ENCODE measurements around the gene NAA35.

GRCh38 chr9:86052556-86053468, 111.9 kb downstream of the NAA35 start:
- TF ChIP-seq EZH2 (IDR thresholded peaks at IDR 0.05; ENCODE audit: insufficient read depth, poor library complexity, severe bottlenecking) (no peak), EZH2phosphoT487 (IDR thresholded peaks at IDR 0.05; ENCODE audit: insufficient read depth, low read depth) (no peak)

Measured in GM23248 (cell line).